ENCODE results near the gene TRAF3.
A peak's percentile ranks its signal among the peaks of the same experiment; 100 is the strongest.
"Not testable (repeated sequence)": the region's sequence is repeated elsewhere in the genome, so short reads cannot be mapped to it uniquely, and the experiment has no call there.

The TRAF3 gene

GRCh38 chr14:102896735-102897134 lies 119.5 kb downstream of the TRAF3 start:
- not testable (repeated sequence) for DNase-seq

- no peak for DNase-seq
Observed at GRCh38 chr14:102897299-102898027, 120.2 kb downstream of the TRAF3 start.

- DNase-seq, result no peak
Observed at GRCh38 chr14:102898298-102898697, 121.0 kb downstream of the TRAF3 start.

- no peak for DNase-seq
Observed at GRCh38 chr14:102898776-102899515, 121.7 kb downstream of the TRAF3 start.

GRCh38 chr14:102899516-102899900 lies 122.3 kb downstream of the TRAF3 start:
- DNase-seq, result no peak

GRCh38 chr14:102900631-102901571 lies 123.7 kb downstream of the TRAF3 start:
- peak; percentile 15 for DNase-seq

GRCh38 chr14:102901633-102902032 lies 124.4 kb downstream of the TRAF3 start:
- peak; percentile 7 for DNase-seq

- no peak for DNase-seq
Observed at GRCh38 chr14:102902086-102902485, 124.8 kb downstream of the TRAF3 start.

GRCh38 chr14:102902523-102903247 lies 125.4 kb downstream of the TRAF3 start:
- no peak for DNase-seq

GRCh38 chr14:102903248-102903888 lies 126.1 kb downstream of the TRAF3 start:
- no peak for DNase-seq

GRCh38 chr14:102903889-102904512 lies 126.8 kb downstream of the TRAF3 start:
- DNase-seq, result no peak

- no peak for DNase-seq
Observed at GRCh38 chr14:102905116-102906108, 128.2 kb downstream of the TRAF3 start.

GRCh38 chr14:102906616-102907302 lies 129.5 kb downstream of the TRAF3 start:
- DNase-seq, result no peak

- no peak for DNase-seq
Observed at GRCh38 chr14:102907303-102907844, 130.1 kb downstream of the TRAF3 start.

- no peak for DNase-seq
Observed at GRCh38 chr14:102907980-102908730, 130.9 kb downstream of the TRAF3 start.

GRCh38 chr14:102908766-102909455 lies 131.7 kb downstream of the TRAF3 start:
- DNase-seq, result no peak

- DNase-seq, result no peak
Observed at GRCh38 chr14:102909462-102909861, 132.2 kb downstream of the TRAF3 start.

GRCh38 chr14:102909911-102910310 lies 132.7 kb downstream of the TRAF3 start:
- no peak for DNase-seq
